NCI-H345 (cell line): Measurements from ENCODE around the gene SPP2.

Experiments
- DNase-seq: peaks from one replicate; lab custom pipeline; 2025; lab: John Stamatoyannopoulos, UW

SPP2 gene

GRCh38 chr2:234038076-234038802, 12.3 kb upstream of the SPP2 start:
- no peak for DNase-seq

GRCh38 chr2:234044157-234044556, 6.3 kb upstream of the SPP2 start:
- DNase-seq: no peak

- DNase-seq: no peak
These were observed 4.0 kb upstream of the SPP2 start for GRCh38 chr2:234046521-234046920.

GRCh38 chr2:234047361-234047760, 3.1 kb upstream of the SPP2 start:
- DNase-seq: no peak

GRCh38 chr2:234048049-234048448, 2.5 kb upstream of the SPP2 start:
- no peak for DNase-seq

GRCh38 chr2:234051374-234052070, 1.0 kb downstream of the SPP2 start:
- no peak for DNase-seq

- DNase-seq: no peak
These were observed 8.4 kb downstream of the SPP2 start for GRCh38 chr2:234058881-234059280.

- DNase-seq: peak; percentile 80
These were observed 9.7 kb downstream of the SPP2 start for GRCh38 chr2:234060236-234060635.

GRCh38 chr2:234061624-234062257, 11.2 kb downstream of the SPP2 start:
- no peak for DNase-seq

- no peak for DNase-seq
These were observed 16.1 kb downstream of the SPP2 start for GRCh38 chr2:234066587-234066986.

GRCh38 chr2:234071664-234072063, 21.2 kb downstream of the SPP2 start:
- no peak for DNase-seq

GRCh38 chr2:234072454-234072853, 22.0 kb downstream of the SPP2 start:
- DNase-seq: no peak

- no peak for DNase-seq
These were observed 24.4 kb downstream of the SPP2 start for GRCh38 chr2:234074751-234075517.

- no peak for DNase-seq
These were observed 25.0 kb downstream of the SPP2 start for GRCh38 chr2:234075518-234075915.

GRCh38 chr2:234075947-234076346, 25.4 kb downstream of the SPP2 start:
- DNase-seq: no peak

- no peak for DNase-seq
These were observed 25.9 kb downstream of the SPP2 start for GRCh38 chr2:234076451-234076850.

- no peak for DNase-seq
These were observed 27.6 kb downstream of the SPP2 start for GRCh38 chr2:234078129-234078528.

- peak; percentile 88 for DNase-seq
These were observed 31.7 kb downstream of the SPP2 start for GRCh38 chr2:234081970-234082822.

- DNase-seq: no peak
These were observed 33.3 kb downstream of the SPP2 start for GRCh38 chr2:234083572-234084348.

- no peak for DNase-seq
These were observed 41.0 kb downstream of the SPP2 start for GRCh38 chr2:234091432-234091879.

- DNase-seq: no peak
These were observed 41.4 kb downstream of the SPP2 start for GRCh38 chr2:234091883-234092282.
